Fibroblast of lung (primary cell): ENCODE data around the gene TOGARAM1. TPM values are rescaled to one million over a fixed set of nuclear protein-coding genes. Genes with fewer than 3 reads are reported as not detected.

Experiments
- DNase-seq, 2 donors: peaks; one replicate each; pipeline versions ENCODE4 v3.0.0 to v3.0.0-alpha.2; 2010; ENCODE audit warnings: low read depth in 2 of 2
- H2AFZ ChIP-seq: 2 replicates; pipeline ENCODE4 v1.5.1; 2012; ENCODE audit warnings: low read length, control low read depth, inconsistent platforms
- H3K27ac ChIP-seq: 2 replicates; pipeline ENCODE4 v1.5.1; 2011; ENCODE audit warnings: low read length, control low read depth; ENCODE audit not compliant: insufficient read depth
- H3K27me3 ChIP-seq: 2 replicates; pipeline ENCODE4 v1.5.1; 2011; ENCODE audit warnings: mild to moderate bottlenecking, low read length; ENCODE audit not compliant: control insufficient read depth, insufficient read depth
- H3K36me3 ChIP-seq: 2 replicates; pipeline ENCODE4 v1.5.1; 2011; ENCODE audit warnings: low read length; ENCODE audit not compliant: control insufficient read depth, insufficient read depth
- H3K4me1 ChIP-seq: 2 replicates; pipeline ENCODE4 v1.5.1; 2011; ENCODE audit warnings: low read length; ENCODE audit not compliant: control insufficient read depth, insufficient read depth; ENCODE audit errors: extremely low read depth
- H3K4me2 ChIP-seq: 2 replicates; pipeline ENCODE4 v1.5.1; 2011; ENCODE audit warnings: low read length, control low read depth; ENCODE audit not compliant: insufficient read depth; ENCODE audit errors: extremely low read depth
- H3K4me3 ChIP-seq, 4 experiments: fragments of 200-600 bp in 1 of 4; sonication (generic) in 1 of 4; replicated peaks in 1 of 4; 2 replicates each; pipeline ENCODE4 v1.5.1; 2011 to 2016; ENCODE audit warnings: low read length in 4 of 4, low read depth in 3 of 4, mild to moderate bottlenecking in 3 of 4, control low read depth in 2 of 4, inconsistent platforms in 1 of 4, mixed read lengths in 1 of 4; ENCODE audit not compliant: insufficient read depth in 1 of 4; ENCODE audit errors: control extremely low read depth in 1 of 4
- H3K79me2 ChIP-seq: 2 replicates; pipeline ENCODE4 v1.5.1; 2012; ENCODE audit warnings: mild to moderate bottlenecking, low read length, inconsistent platforms; ENCODE audit not compliant: control insufficient read depth, insufficient read depth
- H3K9ac ChIP-seq: 2 replicates; pipeline ENCODE4 v1.5.1; 2011; ENCODE audit warnings: mild to moderate bottlenecking, low read length, control low read depth; ENCODE audit not compliant: insufficient read depth
- H3K9me3 ChIP-seq: 2 replicates; pipeline ENCODE4 v1.5.1; 2012; ENCODE audit warnings: low read depth, low read length; ENCODE audit not compliant: control insufficient read depth, insufficient read depth
- H4K20me1 ChIP-seq: 2 replicates; pipeline ENCODE4 v1.5.1; 2011; ENCODE audit warnings: low read length; ENCODE audit not compliant: control insufficient read depth, insufficient read depth; ENCODE audit errors: extremely low read depth
- EZH2 ChIP-seq: IDR thresholded peaks from 2 replicates; pipeline ENCODE4 v1.5.1; 2012; ENCODE audit warnings: low read length, control low read depth, mild to moderate bottlenecking; ENCODE audit errors: missing control alignments
- polyA minus RNA-seq: library from RNA; depleted of rRNA, polyadenylated mRNA; stranded (reverse); fragments of >200 nt; gene quantifications from 2 replicates; pipeline ENCODE4 v1.2.3, GENCODE V29; 2011; ENCODE audit warnings: low replicate concordance
- polyA plus RNA-seq, 2 donors: library from polyadenylated mRNA; depleted of rRNA in 1 of 2; stranded (reverse) in 1 of 2; unstranded in 1 of 2; fragments of >200 nt; gene quantifications; 2 replicates each; pipeline ENCODE4 v1.2.1, GENCODE V29; 2011 to 2012; ENCODE audit warnings: missing spikeins in 1 of 2
- total RNA-seq: library from RNA; depleted of rRNA; stranded (reverse); fragments of >200 nt; gene quantifications from 2 replicates; pipeline ENCODE4 v1.2.1, GENCODE V29; 2014
- TF ChIP-seq, protein P1 (sequence below), 2 donors: IDR thresholded peaks in 1 of 2; conservative IDR thresholded peaks in 1 of 2; 1 replicate in 1 of 2; 2 replicates in 1 of 2; pipeline ENCODE4 v1.5.1; 2011 to 2012; ENCODE audit warnings: low read length in 2 of 2, control low read depth in 1 of 2, inconsistent platforms in 1 of 2, low read depth in 1 of 2, mild to moderate bottlenecking in 1 of 2

Gene TOGARAM1, protein sequence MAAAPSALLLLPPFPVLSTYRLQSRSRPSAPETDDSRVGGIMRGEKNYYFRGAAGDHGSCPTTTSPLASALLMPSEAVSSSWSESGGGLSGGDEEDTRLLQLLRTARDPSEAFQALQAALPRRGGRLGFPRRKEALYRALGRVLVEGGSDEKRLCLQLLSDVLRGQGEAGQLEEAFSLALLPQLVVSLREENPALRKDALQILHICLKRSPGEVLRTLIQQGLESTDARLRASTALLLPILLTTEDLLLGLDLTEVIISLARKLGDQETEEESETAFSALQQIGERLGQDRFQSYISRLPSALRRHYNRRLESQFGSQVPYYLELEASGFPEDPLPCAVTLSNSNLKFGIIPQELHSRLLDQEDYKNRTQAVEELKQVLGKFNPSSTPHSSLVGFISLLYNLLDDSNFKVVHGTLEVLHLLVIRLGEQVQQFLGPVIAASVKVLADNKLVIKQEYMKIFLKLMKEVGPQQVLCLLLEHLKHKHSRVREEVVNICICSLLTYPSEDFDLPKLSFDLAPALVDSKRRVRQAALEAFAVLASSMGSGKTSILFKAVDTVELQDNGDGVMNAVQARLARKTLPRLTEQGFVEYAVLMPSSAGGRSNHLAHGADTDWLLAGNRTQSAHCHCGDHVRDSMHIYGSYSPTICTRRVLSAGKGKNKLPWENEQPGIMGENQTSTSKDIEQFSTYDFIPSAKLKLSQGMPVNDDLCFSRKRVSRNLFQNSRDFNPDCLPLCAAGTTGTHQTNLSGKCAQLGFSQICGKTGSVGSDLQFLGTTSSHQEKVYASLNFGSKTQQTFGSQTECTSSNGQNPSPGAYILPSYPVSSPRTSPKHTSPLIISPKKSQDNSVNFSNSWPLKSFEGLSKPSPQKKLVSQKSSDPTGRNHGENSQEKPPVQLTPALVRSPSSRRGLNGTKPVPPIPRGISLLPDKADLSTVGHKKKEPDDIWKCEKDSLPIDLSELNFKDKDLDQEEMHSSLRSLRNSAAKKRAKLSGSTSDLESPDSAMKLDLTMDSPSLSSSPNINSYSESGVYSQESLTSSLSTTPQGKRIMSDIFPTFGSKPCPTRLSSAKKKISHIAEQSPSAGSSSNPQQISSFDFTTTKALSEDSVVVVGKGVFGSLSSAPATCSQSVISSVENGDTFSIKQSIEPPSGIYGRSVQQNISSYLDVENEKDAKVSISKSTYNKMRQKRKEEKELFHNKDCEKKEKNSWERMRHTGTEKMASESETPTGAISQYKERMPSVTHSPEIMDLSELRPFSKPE (N-terminal part only)
- total RNA-seq, result 22.1 and 24.9 TPM in 2 replicates
- polyA plus RNA-seq, result 8.1 and 10.7 TPM in 2 replicates
- 5.2 and 7.6 TPM in 2 replicates for polyA plus RNA-seq (2012)
- 5.0 and 6.0 TPM in 2 replicates for polyA minus RNA-seq

DNA sequence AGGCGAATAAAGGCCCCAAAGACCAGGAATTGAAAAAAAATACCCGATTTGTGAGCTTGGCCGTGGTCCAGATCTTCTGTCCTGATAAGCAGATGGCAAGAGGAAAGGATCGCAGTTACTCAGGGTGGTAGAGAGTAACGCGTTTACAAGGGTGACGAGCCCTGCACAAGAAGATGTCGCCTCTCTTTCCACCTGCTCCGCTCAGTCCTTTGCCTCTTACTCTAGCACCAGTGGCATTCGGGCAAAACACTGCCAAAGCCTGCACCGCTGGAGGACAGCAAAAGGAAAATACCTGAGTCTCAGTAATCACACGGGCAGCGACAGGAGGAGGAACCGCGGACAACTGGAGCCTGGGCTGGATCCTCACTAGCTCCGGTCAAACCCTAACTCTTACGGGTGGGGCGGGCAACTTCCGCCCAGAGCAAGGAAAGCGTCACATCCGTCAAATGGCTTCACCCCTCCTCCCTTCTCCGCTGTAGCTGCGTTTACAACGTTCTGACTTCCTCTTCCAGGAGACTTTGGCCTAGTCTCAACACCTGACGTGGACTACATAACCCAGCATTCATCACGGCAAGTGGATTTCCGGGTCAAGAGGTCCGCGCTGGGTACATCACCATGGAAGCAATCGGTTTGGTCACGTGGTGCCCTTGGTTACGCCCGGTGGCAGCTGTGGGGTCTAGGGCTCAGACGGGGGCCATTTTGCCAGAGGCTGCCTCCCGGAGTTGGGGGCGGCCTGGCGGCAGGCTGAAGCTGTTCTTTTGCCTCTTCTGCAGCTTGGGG lies at the start of gene TOGARAM1, which contains the start of gene KLHL28:
TSS of gene TOGARAM1 (plus strand) at position 637 of the 780 bp plus-strand sequence. CDS start 232 bp downstream, outside the sequence.
TSS of gene KLHL28 (minus strand) at position 394 of the 780 bp plus-strand sequence. CDS start 16,019 bp downstream, outside the sequence.
- peak within 1 kb of the TSS; percentile 63 for H3K9ac ChIP-seq
- H2AFZ ChIP-seq, result peak within 1 kb of the TSS; percentile 86
- H4K20me1 ChIP-seq, result no peaks in the 10 kb centered on the region
- H3K4me2 ChIP-seq, result peak within 1 kb of the TSS; percentile 97
- peak; percentile 100 for DNase-seq
- H3K36me3 ChIP-seq, result no peaks in the 10 kb centered on the region
- H3K9me3 ChIP-seq, result no peaks in the 10 kb centered on the region
- no peaks in the 10 kb centered on the region for H3K27me3 ChIP-seq
- H3K79me2 ChIP-seq, result peaks cover 83% of the 10 kb centered on the region
- TF ChIP-seq EZH2, result no peak
- TF ChIP-seq, protein P1, sequence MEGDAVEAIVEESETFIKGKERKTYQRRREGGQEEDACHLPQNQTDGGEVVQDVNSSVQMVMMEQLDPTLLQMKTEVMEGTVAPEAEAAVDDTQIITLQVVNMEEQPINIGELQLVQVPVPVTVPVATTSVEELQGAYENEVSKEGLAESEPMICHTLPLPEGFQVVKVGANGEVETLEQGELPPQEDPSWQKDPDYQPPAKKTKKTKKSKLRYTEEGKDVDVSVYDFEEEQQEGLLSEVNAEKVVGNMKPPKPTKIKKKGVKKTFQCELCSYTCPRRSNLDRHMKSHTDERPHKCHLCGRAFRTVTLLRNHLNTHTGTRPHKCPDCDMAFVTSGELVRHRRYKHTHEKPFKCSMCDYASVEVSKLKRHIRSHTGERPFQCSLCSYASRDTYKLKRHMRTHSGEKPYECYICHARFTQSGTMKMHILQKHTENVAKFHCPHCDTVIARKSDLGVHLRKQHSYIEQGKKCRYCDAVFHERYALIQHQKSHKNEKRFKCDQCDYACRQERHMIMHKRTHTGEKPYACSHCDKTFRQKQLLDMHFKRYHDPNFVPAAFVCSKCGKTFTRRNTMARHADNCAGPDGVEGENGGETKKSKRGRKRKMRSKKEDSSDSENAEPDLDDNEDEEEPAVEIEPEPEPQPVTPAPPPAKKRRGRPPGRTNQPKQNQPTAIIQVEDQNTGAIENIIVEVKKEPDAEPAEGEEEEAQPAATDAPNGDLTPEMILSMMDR (conservative IDR thresholded peaks at IDR 0.05 in 1 of 2, IDR thresholded peaks at IDR 0.05 in 1 of 2; ENCODE audit: low read depth in 1 of 2, low read length in 2 of 2), result no peak
- H3K4me3 ChIP-seq, result peak within 1 kb of the TSS; percentile 65 to 98 (median 89)
- H3K4me1 ChIP-seq, result peaks cover 2% of the 10 kb centered on the region
- H3K27ac ChIP-seq, result peak within 1 kb of the TSS; percentile 84

DNA sequence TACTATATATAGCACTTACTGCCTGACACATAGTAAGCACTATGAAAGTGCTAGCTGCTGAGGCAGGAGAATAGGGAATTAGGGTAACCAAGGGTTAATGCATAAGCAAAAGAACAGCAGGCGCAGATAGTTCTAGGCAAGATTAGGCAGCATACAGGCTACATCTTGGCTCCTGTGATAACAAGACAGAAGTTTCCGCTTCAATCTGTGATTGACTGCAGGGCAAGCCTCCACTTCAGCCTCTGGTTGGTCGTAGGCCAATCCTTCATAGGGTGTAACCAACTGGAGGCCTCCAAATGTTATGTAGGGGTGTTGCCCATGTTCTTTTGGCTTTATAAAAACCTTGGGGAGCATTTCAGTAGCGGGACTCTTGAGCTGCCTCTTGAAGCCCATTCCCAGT lies 47.1 kb upstream of the TOGARAM1 start:
- H3K4me1 ChIP-seq, result no peaks in the 10 kb centered on the region
- no peak overlapping the region for H3K4me3 ChIP-seq
- TF ChIP-seq, protein P1 (conservative IDR thresholded peaks at IDR 0.05 in 1 of 2, IDR thresholded peaks at IDR 0.05 in 1 of 2; ENCODE audit: low read depth in 1 of 2, low read length in 2 of 2), result no peak
- TF ChIP-seq EZH2, result no peak
- no peak overlapping the region for H3K27ac ChIP-seq
- H3K27me3 ChIP-seq, result no peaks in the 10 kb centered on the region
- H3K9me3 ChIP-seq, result no peaks in the 10 kb centered on the region
- no peaks in the 10 kb centered on the region for H3K79me2 ChIP-seq
- DNase-seq, result peak; percentile 31 to 38
- H4K20me1 ChIP-seq, result no peaks in the 10 kb centered on the region
- H3K4me2 ChIP-seq, result peak overlapping the region; percentile 35
- H2AFZ ChIP-seq, result peak overlapping the region; percentile 69
- no peaks in the 10 kb centered on the region for H3K36me3 ChIP-seq
- no peak overlapping the region for H3K9ac ChIP-seq
